SJSA1 (cell line): Measurements from ENCODE around the gene MIR17HG. TPM values are rescaled to one million over a fixed set of nuclear protein-coding genes. Genes with fewer than 3 reads are reported as not detected.
"Not testable (repeated sequence)": the region's sequence is repeated elsewhere in the genome, so short reads cannot be mapped to it uniquely, and the experiment has no call there.

Source experiments
- DNase-seq, 2 experiments: peaks; one replicate each; pipeline ENCODE4 v3.0.0-alpha.2; 2015 to 2020; ENCODE audit warnings: low spot score in 2 of 2, low read depth in 1 of 2
- H3K27ac ChIP-seq: fragments of 250-450 bp; sonication (Bioruptor Pico); 2 replicates; pipeline ENCODE4 v1.5.1; 2020; ENCODE audit warnings: mild to moderate bottlenecking, moderate library complexity
- H3K27me3 ChIP-seq: fragments of 250-450 bp; sonication (Bioruptor Pico); replicated peaks from 2 replicates; pipeline ENCODE4 v1.5.1; 2020; ENCODE audit warnings: mild to moderate bottlenecking, moderate library complexity
- H3K36me3 ChIP-seq: fragments of 250-450 bp; sonication (Bioruptor Pico); 2 replicates; pipeline ENCODE4 v1.5.1; 2020; ENCODE audit warnings: mild to moderate bottlenecking
- H3K4me1 ChIP-seq: fragments of 250-450 bp; sonication (Bioruptor Pico); replicated peaks from 2 replicates; pipeline ENCODE4 v1.6.1; 2021; ENCODE audit warnings: mild to moderate bottlenecking
- H3K4me3 ChIP-seq: fragments of 250-450 bp; sonication (Bioruptor Pico); 2 replicates; pipeline ENCODE4 v1.5.1; 2020; ENCODE audit warnings: mild to moderate bottlenecking
- H3K9me3 ChIP-seq: fragments of 250-450 bp; sonication (Bioruptor Pico); replicated peaks from 2 replicates; pipeline ENCODE4 v1.5.1; 2020; ENCODE audit warnings: mild to moderate bottlenecking
- total RNA-seq: library from RNA; depleted of rRNA; stranded (reverse); fragments of >200 nt; shearing (Covaris generic); gene quantifications from 2 replicates; pipeline ENCODE4 v1.2.3, GENCODE V29; 2014

The MIR17HG gene
- total RNA-seq, 1 experiment from 2014 or later: 3.0 TPM

- peaks cover 3% of the 10 kb centered on the region; the same call in 1 of the 2 replicates for H3K9me3 ChIP-seq
- peaks cover 14% of the 10 kb centered on the region for H3K4me1 ChIP-seq
- H3K36me3 ChIP-seq: peaks cover 79% of the 10 kb centered on the region
- no peak overlapping the region for H3K4me3 ChIP-seq
- peaks cover 3% of the 10 kb centered on the region for H3K27me3 ChIP-seq
- no peak overlapping the region for H3K27ac ChIP-seq
- no peak for DNase-seq
Measured at GRCh38 chr13:91351980-91352379, 4.5 kb downstream of the MIR17HG start.

GRCh38 chr13:91352891-91353290 is 5.4 kb downstream of the MIR17HG start:
- H3K27ac ChIP-seq, H3K27me3 ChIP-seq, H3K9me3 ChIP-seq, DNase-seq, H3K4me1 ChIP-seq, H3K4me3 ChIP-seq: not testable (repeated sequence)
- peaks cover 75% of the 10 kb centered on the region for H3K36me3 ChIP-seq

GRCh38 chr13:91353494-91353893 is 6.0 kb downstream of the MIR17HG start:
- Histone ChIP-seq H3K4me3 (no peak overlapping the region), H3K4me1 (peaks cover 7% of the 10 kb centered on the region; the same call in 1 of the 2 replicates), H3K36me3 (peaks cover 72% of the 10 kb centered on the region), H3K9me3 (peaks cover under 1% of the 10 kb centered on the region; the same call in 1 of the 2 replicates), H3K27ac (no peak overlapping the region), H3K27me3 (no peaks in the 10 kb centered on the region)
- DNase-seq: no peak

GRCh38 chr13:91355099-91355825 is 7.8 kb downstream of the MIR17HG start:
- no peak for DNase-seq
- Histone ChIP-seq H3K27me3 (no peaks in the 10 kb centered on the region), H3K36me3 (peaks cover 57% of the 10 kb centered on the region), H3K27ac (no peak overlapping the region), H3K4me1 (no peaks in the 10 kb centered on the region), H3K4me3 (no peak overlapping the region), H3K9me3 (no peaks in the 10 kb centered on the region)

- Histone ChIP-seq H3K27ac (no peak overlapping the region), H3K27me3 (no peaks in the 10 kb centered on the region), H3K4me1 (no peaks in the 10 kb centered on the region), H3K4me3 (no peak overlapping the region), H3K36me3 (peaks cover 49% of the 10 kb centered on the region), H3K9me3 (no peaks in the 10 kb centered on the region)
- no peak for DNase-seq
Measured at GRCh38 chr13:91355826-91356710, 8.6 kb downstream of the MIR17HG start.

GRCh38 chr13:91356919-91357612 is 9.6 kb downstream of the MIR17HG start:
- peaks cover 39% of the 10 kb centered on the region for H3K36me3 ChIP-seq
- no peak for DNase-seq
- no peak overlapping the region for H3K27ac ChIP-seq
- H3K4me1 ChIP-seq: no peaks in the 10 kb centered on the region
- no peaks in the 10 kb centered on the region for H3K27me3 ChIP-seq
- H3K9me3 ChIP-seq: no peaks in the 10 kb centered on the region
- no peak overlapping the region for H3K4me3 ChIP-seq

- Histone ChIP-seq H3K36me3 (peaks cover 32% of the 10 kb centered on the region), H3K4me1 (no peaks in the 10 kb centered on the region), H3K9me3 (no peaks in the 10 kb centered on the region)
Measured at GRCh38 chr13:91357613-91358386, 10.3 kb downstream of the MIR17HG start.

GRCh38 chr13:91358387-91358782 is 10.9 kb downstream of the MIR17HG start:
- Histone ChIP-seq H3K9me3 (no peaks in the 10 kb centered on the region), H3K27me3 (no peaks in the 10 kb centered on the region), H3K4me1 (no peaks in the 10 kb centered on the region), H3K36me3 (peaks cover 28% of the 10 kb centered on the region), H3K27ac (no peak overlapping the region), H3K4me3 (no peak overlapping the region)
- no peak for DNase-seq

More at GRCh38 chr13:91357613-91358386, 10.3 kb downstream of the MIR17HG start:
- Histone ChIP-seq H3K27me3 (no peaks in the 10 kb centered on the region), H3K27ac (no peak overlapping the region), H3K4me3 (no peak overlapping the region)
- no peak for DNase-seq

GRCh38 chr13:91359111-91359510 is 11.6 kb downstream of the MIR17HG start:
- peaks cover 21% of the 10 kb centered on the region for H3K36me3 ChIP-seq
- H3K27ac ChIP-seq: no peak overlapping the region
- H3K27me3 ChIP-seq: no peaks in the 10 kb centered on the region
- DNase-seq: no peak
- H3K9me3 ChIP-seq: no peaks in the 10 kb centered on the region
- no peak overlapping the region for H3K4me3 ChIP-seq
- no peaks in the 10 kb centered on the region for H3K4me1 ChIP-seq

- Histone ChIP-seq H3K36me3 (peaks cover 16% of the 10 kb centered on the region), H3K4me3 (no peak overlapping the region), H3K27ac (no peak overlapping the region), H3K9me3 (no peaks in the 10 kb centered on the region), H3K27me3 (no peaks in the 10 kb centered on the region), H3K4me1 (no peaks in the 10 kb centered on the region)
- DNase-seq: no peak
Measured at GRCh38 chr13:91359631-91360030, 12.1 kb downstream of the MIR17HG start.

GRCh38 chr13:91360246-91360751 is 12.8 kb downstream of the MIR17HG start:
- H3K36me3 ChIP-seq: peaks cover 9% of the 10 kb centered on the region
- no peaks in the 10 kb centered on the region for H3K4me1 ChIP-seq
- no peaks in the 10 kb centered on the region for H3K9me3 ChIP-seq
- H3K4me3 ChIP-seq: no peak overlapping the region
- no peaks in the 10 kb centered on the region for H3K27me3 ChIP-seq
- no peak overlapping the region for H3K27ac ChIP-seq
- no peak for DNase-seq

- Histone ChIP-seq H3K4me1 (no peaks in the 10 kb centered on the region), H3K27ac (no peak overlapping the region), H3K36me3 (no peaks in the 10 kb centered on the region), H3K27me3 (no peaks in the 10 kb centered on the region), H3K4me3 (no peak overlapping the region), H3K9me3 (no peaks in the 10 kb centered on the region)
- no peak for DNase-seq
Measured at GRCh38 chr13:91361755-91362271, 14.3 kb downstream of the MIR17HG start.

- Histone ChIP-seq H3K27me3 (no peaks in the 10 kb centered on the region), H3K4me1 (no peaks in the 10 kb centered on the region), H3K9me3 (no peaks in the 10 kb centered on the region), H3K27ac (no peak overlapping the region), H3K4me3 (no peak overlapping the region), H3K36me3 (no peaks in the 10 kb centered on the region)
- no peak for DNase-seq
Measured at GRCh38 chr13:91362908-91363307, 15.4 kb downstream of the MIR17HG start.
